Hepatocyte (in vitro differentiated cells): Measurements from ENCODE around the gene PDX1.

ENCODE experiments used
- EZH2 ChIP-seq: fragments of 200-600 bp; sonication (generic); IDR thresholded peaks from 2 replicates; pipeline ENCODE4 v1.6.1; 2016; ENCODE audit warnings: antibody characterized with exemption, mild to moderate bottlenecking, borderline replicate concordance
- EZH2phosphoT487 ChIP-seq: fragments of 200-600 bp; sonication (generic); IDR thresholded peaks from one replicate; pipeline ENCODE4 v1.6.1; 2018; ENCODE audit warnings: antibody characterized with exemption, mild to moderate bottlenecking, low read depth, moderate library complexity; ENCODE audit not compliant: unreplicated experiment, severe bottlenecking
- TF ChIP-seq, protein P1 (sequence below): fragments of 200-600 bp; sonication (generic); IDR thresholded peaks from 2 replicates; pipeline ENCODE4 v1.5.1; 2016; ENCODE audit warnings: antibody characterized with exemption, mild to moderate bottlenecking; ENCODE audit not compliant: poor library complexity

DNA sequence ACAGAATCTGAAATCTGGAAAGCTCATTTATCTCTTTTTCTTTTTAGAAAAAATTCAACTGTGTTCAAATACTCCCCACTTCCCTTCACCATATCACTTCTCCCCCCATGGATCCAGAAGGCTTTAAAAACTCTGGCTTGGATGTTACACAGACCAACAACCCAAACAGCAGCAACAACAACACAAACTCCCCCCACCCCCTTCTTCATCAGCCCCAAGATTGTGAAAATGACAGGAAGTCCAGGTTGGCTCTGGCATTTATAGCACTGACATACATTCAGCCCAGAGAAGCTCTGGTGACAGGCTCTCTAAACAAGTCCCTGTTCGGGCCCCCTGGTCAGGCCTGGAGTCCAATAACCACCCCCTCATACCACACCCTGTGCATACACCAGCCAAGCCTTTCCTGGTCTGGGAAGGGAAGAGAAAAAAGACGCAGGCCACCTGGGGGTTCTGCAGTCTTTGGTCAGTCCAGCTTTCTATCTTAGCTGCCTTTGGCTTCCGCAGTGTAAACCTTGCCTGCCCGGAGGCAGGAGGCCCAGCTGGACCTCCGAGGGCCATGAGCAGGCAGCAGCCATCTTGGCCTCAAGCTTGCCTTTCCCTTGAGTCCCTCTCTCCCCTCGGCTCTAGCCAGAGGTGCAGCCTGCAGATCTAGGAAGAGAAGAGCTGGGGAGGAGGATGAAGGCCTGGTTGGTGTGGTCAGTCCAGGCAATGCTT lies 42.5 kb downstream of the PDX1 start:
- TF ChIP-seq, protein P1, sequence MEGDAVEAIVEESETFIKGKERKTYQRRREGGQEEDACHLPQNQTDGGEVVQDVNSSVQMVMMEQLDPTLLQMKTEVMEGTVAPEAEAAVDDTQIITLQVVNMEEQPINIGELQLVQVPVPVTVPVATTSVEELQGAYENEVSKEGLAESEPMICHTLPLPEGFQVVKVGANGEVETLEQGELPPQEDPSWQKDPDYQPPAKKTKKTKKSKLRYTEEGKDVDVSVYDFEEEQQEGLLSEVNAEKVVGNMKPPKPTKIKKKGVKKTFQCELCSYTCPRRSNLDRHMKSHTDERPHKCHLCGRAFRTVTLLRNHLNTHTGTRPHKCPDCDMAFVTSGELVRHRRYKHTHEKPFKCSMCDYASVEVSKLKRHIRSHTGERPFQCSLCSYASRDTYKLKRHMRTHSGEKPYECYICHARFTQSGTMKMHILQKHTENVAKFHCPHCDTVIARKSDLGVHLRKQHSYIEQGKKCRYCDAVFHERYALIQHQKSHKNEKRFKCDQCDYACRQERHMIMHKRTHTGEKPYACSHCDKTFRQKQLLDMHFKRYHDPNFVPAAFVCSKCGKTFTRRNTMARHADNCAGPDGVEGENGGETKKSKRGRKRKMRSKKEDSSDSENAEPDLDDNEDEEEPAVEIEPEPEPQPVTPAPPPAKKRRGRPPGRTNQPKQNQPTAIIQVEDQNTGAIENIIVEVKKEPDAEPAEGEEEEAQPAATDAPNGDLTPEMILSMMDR: no peak
- TF ChIP-seq EZH2: no peak
- no peak for TF ChIP-seq EZH2phosphoT487
